ENCODE data around the gene CCDC138.

- no peak for TF ChIP-seq POLR2AphosphoS5 (IDR thresholded peaks at IDR 0.05; ENCODE audit: borderline replicate concordance, low read depth, low read length)
- no peak for TF ChIP-seq EZH2 (IDR thresholded peaks at IDR 0.05)
- no peak for TF ChIP-seq FOXP2 (optimal IDR thresholded peaks at IDR 0.05; ENCODE audit: control extremely low read depth, extremely low read length, insufficient read depth)
Measured at GRCh38 chr2:108878276-108878675, 91.7 kb downstream of the CCDC138 start.

Measured in SK-N-MC (cell line).